ENCODE results near the gene TBC1D30.

DNA sequence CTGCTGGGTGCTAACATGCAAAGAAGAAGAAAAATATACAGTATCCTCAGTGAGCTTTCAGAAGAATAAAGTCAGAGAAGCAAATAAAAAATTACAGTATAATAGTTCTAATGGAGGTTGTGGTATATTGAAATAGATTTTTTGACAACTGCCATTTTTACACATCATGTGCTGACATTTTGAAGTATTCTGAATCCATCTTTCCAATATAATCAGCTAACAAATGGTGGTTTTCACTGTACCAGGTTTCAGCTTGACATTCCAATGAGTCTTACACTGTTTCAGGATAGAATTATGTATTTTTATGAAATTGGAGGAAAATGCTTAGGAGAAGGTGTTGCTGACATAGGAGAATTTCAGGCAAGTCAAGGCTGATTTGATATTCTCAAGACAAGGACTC lies 26.3 kb upstream of the TBC1D30 start:
- TF ChIP-seq CTCF (conservative IDR thresholded peaks at IDR 0.05 in 1 of 2, IDR thresholded peaks at IDR 0.05 in 1 of 2; ENCODE audit: extremely low read depth in 1 of 2, insufficient read depth in 1 of 2, low read depth in 1 of 2, low read length in 2 of 2) = no peak
- no peak for TF ChIP-seq EZH2 (IDR thresholded peaks at IDR 0.05; ENCODE audit: borderline replicate concordance, low read length)

All from mammary epithelial cell (primary cell).